K562 (cell line): ENCODE measurements around the gene NABP2. TPM values are rescaled to one million over a fixed set of nuclear protein-coding genes. Genes with fewer than 3 reads are reported as not detected.

ENCODE experiments used
- CBX3 ChIP-seq, 2 experiments: IDR thresholded peaks; 1 replicate in 1 of 2; 2 replicates in 1 of 2; pipeline ENCODE4 v1.6.1; 2012; ENCODE audit warnings: inconsistent platforms in 2 of 2, low read length in 2 of 2, borderline replicate concordance in 1 of 2, control low read depth in 1 of 2
- CGGBP1 ChIP-seq: fragments of 250-450 bp; sonication (Bioruptor Pico); IDR thresholded peaks from 2 replicates; pipeline ENCODE4 v1.9.0; 2021; ENCODE audit warnings: mild to moderate bottlenecking
- ELK3 ChIP-seq: fragments of 450-650 bp; formaldehyde crosslinking; IDR thresholded peaks from 2 replicates; pipeline ENCODE4 v1.4.0; 2020; ENCODE audit warnings: mild to moderate bottlenecking
- ETV1 ChIP-seq: fragments of 450-650 bp; conservative IDR thresholded peaks from 2 replicates; pipeline ENCODE4 v1.6.1; 2016; ENCODE audit warnings: missing genetic modification characterization, control low read depth, low read depth, missing compliant biosample characterization
- EWSR1 ChIP-seq: fragments of 450-650 bp; IDR thresholded peaks from 2 replicates; pipeline ENCODE4 v1.6.1; 2018; ENCODE audit warnings: borderline replicate concordance, mild to moderate bottlenecking, low read depth, moderate library complexity; ENCODE audit not compliant: partially characterized antibody
- FOXJ3 ChIP-seq: sonication (generic); formaldehyde crosslinking; IDR thresholded peaks from 2 replicates; pipeline ENCODE4 v1.4.0; 2020; ENCODE audit warnings: mild to moderate bottlenecking, missing genetic modification reagents
- HNRNPK ChIP-seq: fragments of 200-400 bp; formaldehyde crosslinking; IDR thresholded peaks from one replicate; pipeline ENCODE4 v1.6.1; 2018; ENCODE audit warnings: mild to moderate bottlenecking, low read depth, low read length; ENCODE audit not compliant: poor library complexity, severe bottlenecking
- JUND ChIP-seq, 2 experiments: IDR thresholded peaks; 2 replicates in 1 of 2; 3 replicates in 1 of 2; pipeline ENCODE4 v1.6.1; 2011; ENCODE audit warnings: borderline replicate concordance in 2 of 2, low read depth in 2 of 2, low read length in 2 of 2, improper control_type of control experiment in 1 of 2, missing biosample characterization in 1 of 2, missing genetic modification characterization in 1 of 2, missing genetic modification reagents in 1 of 2
- MAX ChIP-seq: sonication (generic); formaldehyde crosslinking; IDR thresholded peaks from 2 replicates; pipeline ENCODE4 v1.9.0; 2022; ENCODE audit warnings: mild to moderate bottlenecking, missing genetic modification reagents
- MCM7 ChIP-seq, 2 experiments: fragments of 450-650 bp; IDR thresholded peaks; 2 replicates each; pipeline ENCODE4 v1.6.1; 2016 to 2018
- MEIS2 ChIP-seq: fragments of 450-650 bp; IDR thresholded peaks from 2 replicates; pipeline ENCODE4 v1.6.1; 2014; ENCODE audit warnings: mild to moderate bottlenecking; ENCODE audit not compliant: partially characterized antibody
- NFYB ChIP-seq: IDR thresholded peaks from 2 replicates; pipeline ENCODE4 v1.6.1; 2011; ENCODE audit warnings: mild to moderate bottlenecking, moderate library complexity; ENCODE audit not compliant: insufficient read length; ENCODE audit errors: extremely low read depth
- RCOR1 ChIP-seq, 2 experiments: IDR thresholded peaks; 2 replicates each; pipeline ENCODE4 v1.6.1; 2012; ENCODE audit warnings: low read depth in 2 of 2, low read length in 2 of 2, borderline replicate concordance in 1 of 2, improper control_type of control experiment in 1 of 2
- RUNX1 ChIP-seq: sonication (generic); IDR thresholded peaks from 2 replicates; pipeline ENCODE4 v1.6.1; 2016; ENCODE audit warnings: antibody characterized with exemption, low read depth
- SAFB ChIP-seq: fragments of 200-400 bp; formaldehyde crosslinking; IDR thresholded peaks from 2 replicates; pipeline ENCODE4 v1.6.1; 2017; ENCODE audit warnings: low read depth, low read length, borderline replicate concordance
- SMAD1 ChIP-seq: fragments of 150-350 bp; IDR thresholded peaks from 2 replicates; pipeline ENCODE4 v1.6.1; 2014; ENCODE audit warnings: low read length, low read depth; ENCODE audit not compliant: partially characterized antibody
- TBP ChIP-seq: optimal IDR thresholded peaks from 2 replicates; pipeline ENCODE3; 2011; ENCODE audit warnings: low read depth, low read length, improper control_type of control experiment
- TSHZ1 ChIP-seq: fragments of 250-450 bp; sonication (Bioruptor Pico); IDR thresholded peaks from 2 replicates; pipeline ENCODE4 v1.4.0; 2020; ENCODE audit warnings: mild to moderate bottlenecking, moderate library complexity
- XRCC5 ChIP-seq: fragments of 200-400 bp; formaldehyde crosslinking; IDR thresholded peaks from 2 replicates; pipeline ENCODE4 v1.6.1; 2017; ENCODE audit warnings: low read depth, mild to moderate bottlenecking, low read length
- ZNF140 ChIP-seq: fragments of 250-450 bp; sonication (Bioruptor Pico); IDR thresholded peaks from 2 replicates; pipeline ENCODE4 v1.8.0; 2021; ENCODE audit warnings: moderate library complexity, mild to moderate bottlenecking, inconsistent platforms
- ZNF263 ChIP-seq: sonication (generic); formaldehyde crosslinking; IDR thresholded peaks from 2 replicates; pipeline ENCODE4 v1.8.0; 2022; ENCODE audit warnings: mild to moderate bottlenecking, missing genetic modification reagents, borderline replicate concordance
- ZNF696 ChIP-seq: fragments of 250-450 bp; sonication (Bioruptor Pico); conservative IDR thresholded peaks from 2 replicates; pipeline ENCODE4 v1.4.0; 2020; ENCODE audit warnings: mild to moderate bottlenecking, moderate library complexity
- ZNF79 ChIP-seq: fragments of 250-450 bp; sonication (Bioruptor Pico); IDR thresholded peaks from 2 replicates; pipeline ENCODE4 v1.4.0; 2020; ENCODE audit warnings: low read depth, mild to moderate bottlenecking, moderate library complexity
- polyA plus RNA-seq, 8 experiments: library from polyadenylated mRNA; depleted of rRNA in 4 of 8; stranded (reverse) in 5 of 8; unstranded in 3 of 8; fragments of >200 nt; fragmentation: Nextera tagmentation in 2 of 8; fragmentation: Illumina TruSeq in 1 of 8; extraction: Ambion mirVana in 2 of 8; extraction: Trizol in 1 of 8; gene quantifications; 2 replicates each; pipeline versions ENCODE4 v1.2.1 to v1.2.3, GENCODE V29; 2011 to 2014; ENCODE audit warnings: inconsistent platforms in 1 of 8, missing spikeins in 1 of 8
- total RNA-seq, 7 experiments: library from RNA; depleted of rRNA in 6 of 7; stranded (reverse); fragments of >200 nt in 6 of 7; fragmentation: Illumina TruSeq in 2 of 7; extraction: Trizol in 2 of 7; gene quantifications; 2 replicates each; pipeline versions ENCODE4 v1.2.1 to v1.2.3, GENCODE V29; 2011 to 2021; ENCODE audit warnings: low replicate concordance in 1 of 7

The NABP2 gene
- total and polyA plus RNA-seq, 9 of the 15 experiments (the other 6 are each of a cell fraction or from before 2014, with no cell fraction given): 11.3 to 60.6 (median 43.5) TPM

- no peak for TF ChIP-seq HNRNPK
- TF ChIP-seq ZNF79 (CRISPR knock-in tag): no peak
- TF ChIP-seq ZNF263 (CRISPR knock-in tag): peak; percentile 76; the same call in 1 of the 2 replicates
- peak; percentile 65 for TF ChIP-seq JUND (IDR thresholded peaks at IDR 0.05; ENCODE audit: borderline replicate concordance, low read depth, low read length)
- no peak for TF ChIP-seq JUND (tag; IDR thresholded peaks at IDR 0.05; ENCODE audit: borderline replicate concordance, low read depth, low read length)
- TF ChIP-seq MAX (CRISPR knock-in tag): peak; percentile 76
- TF ChIP-seq TSHZ1 (CRISPR knock-in tag): no peak
- no peak for TF ChIP-seq ZNF696 (CRISPR knock-in tag)
- no peak for TF ChIP-seq ZNF140 (CRISPR knock-in tag)
- TF ChIP-seq EWSR1: no peak
- no peak for TF ChIP-seq SMAD1
- TF ChIP-seq NFYB: no peak
- peak; percentile 64 for TF ChIP-seq ETV1 (tag)
- no peak for TF ChIP-seq RUNX1
- TF ChIP-seq XRCC5: no peak; the same call in 1 of the 2 replicates
- peak; percentile 47 for TF ChIP-seq MEIS2
- no peak for TF ChIP-seq RCOR1 (IDR thresholded peaks at IDR 0.05; ENCODE audit: borderline replicate concordance in 1 of 2, low read depth in 2 of 2, low read length in 2 of 2)
- no peak for TF ChIP-seq FOXJ3 (CRISPR knock-in tag)
- TF ChIP-seq CBX3 (IDR thresholded peaks at IDR 0.05; ENCODE audit: borderline replicate concordance in 1 of 2, low read length in 2 of 2): no peak
- no peak for TF ChIP-seq MCM7 (IDR thresholded peaks at IDR 0.05)
- peak; percentile 69 for TF ChIP-seq TBP
- no peak; the same call in 1 of the 2 replicates for TF ChIP-seq SAFB
- no peak for TF ChIP-seq ELK3 (CRISPR knock-in tag)
- TF ChIP-seq CGGBP1 (CRISPR knock-in tag): no peak
Measured at GRCh38 chr12:56221757-56222530, 2.2 kb upstream of the NABP2 start, which contains the start of gene RNF41 (continued).
